Ascending aorta (tissue), 2 donors: Measurements from ENCODE around the gene DMKN. TPM values are rescaled to one million over a fixed set of nuclear protein-coding genes. Genes with fewer than 3 reads are reported as not detected.

Experiments
- DNase-seq, 2 donors: peaks; one replicate each; pipeline ENCODE4 v3.0.0-alpha.2; 2019; ENCODE audit warnings: low spot score in 2 of 2
- H3K27ac ChIP-seq, 2 donors: fragments of 200-600 bp; sonication (generic); one replicate each; pipeline ENCODE4 v1.5.1; 2016 to 2017; ENCODE audit warnings: mild to moderate bottlenecking in 1 of 2
- H3K27me3 ChIP-seq: fragments of 200-600 bp; sonication (generic); one replicate; pipeline ENCODE4 v1.5.1; 2017
- H3K36me3 ChIP-seq, 2 donors: fragments of 200-600 bp; sonication (generic); one replicate each; pipeline ENCODE4 v1.5.1; 2016
- H3K4me1 ChIP-seq, 2 donors: fragments of 200-600 bp; sonication (generic); one replicate each; pipeline ENCODE4 v1.5.1; 2016 to 2017; ENCODE audit warnings: mild to moderate bottlenecking in 1 of 2
- H3K4me3 ChIP-seq, 2 donors: fragments of 200-600 bp; sonication (generic); one replicate each; pipeline ENCODE4 v1.5.1; 2016 to 2017; ENCODE audit warnings: mild to moderate bottlenecking in 1 of 2
- H3K9me3 ChIP-seq, 2 donors: fragments of 200-600 bp; sonication (generic); one replicate each; pipeline ENCODE4 v1.5.1; 2016
- intact Hi-C: fragments of 100-400 bp; cut with DNase I; formaldehyde crosslinking; loops from one replicate; pipeline ENCODE4 v1.15.1; 2023
- total RNA-seq: library from RNA; depleted of rRNA; stranded (reverse); fragments of >200 nt; gene quantifications from one replicate; pipeline ENCODE4 v1.1.0, GENCODE V29; 2016
- TF ChIP-seq, protein P1 (sequence below), 3 experiments: fragments of 200-600 bp in 2 of 3; fragments of 450-650 bp in 1 of 3; sonication (generic) in 2 of 3; IDR thresholded peaks; one replicate each; pipeline ENCODE4 v1.5.1; 2016 to 2019; ENCODE audit warnings: antibody characterized with exemption in 3 of 3, mild to moderate bottlenecking in 1 of 3, moderate library complexity in 1 of 3

DMKN gene
- total RNA-seq, 1 donor from 2014 or later, result 1.7 TPM

DNA sequence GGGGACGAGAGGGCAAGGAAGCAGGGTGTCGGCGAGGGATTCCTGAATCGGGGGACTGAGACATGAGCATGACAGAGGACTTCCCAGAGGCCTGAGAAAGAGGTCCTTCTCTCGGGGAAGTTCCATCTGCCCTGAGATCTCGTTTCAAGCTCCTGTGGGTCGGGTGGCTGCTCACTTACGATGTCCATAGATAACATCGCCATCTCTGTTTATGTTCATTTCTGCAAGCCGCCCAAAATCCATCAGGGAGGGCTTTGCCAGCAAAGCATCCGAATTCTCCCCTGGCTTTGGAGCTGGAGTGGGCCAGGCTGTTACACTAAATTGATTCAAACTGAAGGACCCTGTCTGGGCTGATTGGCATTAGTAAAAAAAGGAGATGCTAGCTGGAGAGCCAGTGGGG, 5.9 kb downstream of the DMKN start:
- DNase-seq, result no peak
- Histone ChIP-seq H3K27me3 (no peaks in the 10 kb centered on the region), H3K9me3 (no peaks in the 10 kb centered on the region), H3K36me3 (no peaks in the 10 kb centered on the region), H3K4me1 (no peaks in the 10 kb centered on the region), H3K4me3 (no peak overlapping the region), H3K27ac (no peak overlapping the region)
- intact Hi-C loops, result loop anchor here (10.0 kb wide), 1 partner anchor 443 kb away; no protein-coding TSS in a partner anchor
- TF ChIP-seq, protein P1, sequence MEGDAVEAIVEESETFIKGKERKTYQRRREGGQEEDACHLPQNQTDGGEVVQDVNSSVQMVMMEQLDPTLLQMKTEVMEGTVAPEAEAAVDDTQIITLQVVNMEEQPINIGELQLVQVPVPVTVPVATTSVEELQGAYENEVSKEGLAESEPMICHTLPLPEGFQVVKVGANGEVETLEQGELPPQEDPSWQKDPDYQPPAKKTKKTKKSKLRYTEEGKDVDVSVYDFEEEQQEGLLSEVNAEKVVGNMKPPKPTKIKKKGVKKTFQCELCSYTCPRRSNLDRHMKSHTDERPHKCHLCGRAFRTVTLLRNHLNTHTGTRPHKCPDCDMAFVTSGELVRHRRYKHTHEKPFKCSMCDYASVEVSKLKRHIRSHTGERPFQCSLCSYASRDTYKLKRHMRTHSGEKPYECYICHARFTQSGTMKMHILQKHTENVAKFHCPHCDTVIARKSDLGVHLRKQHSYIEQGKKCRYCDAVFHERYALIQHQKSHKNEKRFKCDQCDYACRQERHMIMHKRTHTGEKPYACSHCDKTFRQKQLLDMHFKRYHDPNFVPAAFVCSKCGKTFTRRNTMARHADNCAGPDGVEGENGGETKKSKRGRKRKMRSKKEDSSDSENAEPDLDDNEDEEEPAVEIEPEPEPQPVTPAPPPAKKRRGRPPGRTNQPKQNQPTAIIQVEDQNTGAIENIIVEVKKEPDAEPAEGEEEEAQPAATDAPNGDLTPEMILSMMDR (IDR thresholded peaks at IDR 0.05), result no peak

DNA sequence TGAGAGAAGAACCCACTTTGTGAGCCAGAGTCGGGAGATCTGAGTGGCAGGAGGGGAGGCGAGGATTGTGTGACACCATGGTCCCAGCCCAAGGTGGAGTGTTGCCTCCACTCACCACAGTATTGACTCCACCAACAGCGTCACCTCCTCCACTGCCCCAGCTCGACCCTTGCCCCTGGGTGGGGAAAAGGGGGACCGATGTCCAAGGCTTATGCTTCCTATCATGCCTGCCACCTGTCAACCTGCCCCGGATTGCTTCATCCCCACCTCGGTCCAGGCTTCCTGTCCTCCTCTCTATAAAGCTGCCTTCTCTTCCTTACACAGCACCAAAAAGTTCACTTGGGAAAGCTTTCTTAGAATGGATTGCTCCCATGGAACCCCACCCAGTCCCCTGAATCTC, 7.4 kb downstream of the DMKN start:
- H3K27me3 ChIP-seq, result no peaks in the 10 kb centered on the region

DNA sequence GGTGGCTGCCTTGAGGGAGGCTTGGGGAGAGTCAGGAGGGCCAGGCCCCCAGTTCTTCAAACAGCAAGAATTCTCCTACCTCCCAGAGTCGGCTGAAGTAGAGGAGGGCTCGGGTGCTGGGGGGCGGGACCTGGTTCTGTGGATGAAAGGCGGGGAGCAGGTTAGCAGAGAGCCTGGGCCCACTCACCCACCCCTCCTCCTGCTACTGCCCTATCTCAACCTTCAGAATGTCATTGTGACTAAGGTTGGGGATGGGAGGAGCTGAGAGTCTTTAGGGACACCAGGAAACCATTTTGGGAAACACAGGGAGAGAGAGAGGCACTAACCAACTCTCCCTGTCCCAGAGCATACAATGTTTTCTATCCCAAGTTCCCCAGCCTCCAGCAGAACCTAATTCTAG, 10.7 kb downstream of the DMKN start:
- peaks cover 0 to 3% of the 10 kb centered on the region in 2 donors for H3K36me3 ChIP-seq
- H3K27ac ChIP-seq, result no peak overlapping the region
- no peak overlapping the region for H3K4me3 ChIP-seq
- H3K4me1 ChIP-seq, result no peaks in the 10 kb centered on the region
- TF ChIP-seq, protein P1 (IDR thresholded peaks at IDR 0.05), result no peak
- H3K9me3 ChIP-seq, result no peaks in the 10 kb centered on the region
- intact Hi-C loops, result loop anchor here (10.0 kb wide), 1 partner anchor 438 kb away; no protein-coding TSS in a partner anchor
- H3K27me3 ChIP-seq, result no peaks in the 10 kb centered on the region
- DNase-seq, result no peak

More for the DNA sequence above, 7.4 kb downstream of the DMKN start:
- TF ChIP-seq, protein P1 (IDR thresholded peaks at IDR 0.05), result no peak
- DNase-seq, result no peak
- no peaks in the 10 kb centered on the region for H3K36me3 ChIP-seq
- no peak overlapping the region for H3K27ac ChIP-seq
- H3K9me3 ChIP-seq, result no peaks in the 10 kb centered on the region
- no peak overlapping the region for H3K4me3 ChIP-seq
- intact Hi-C loops, result loop anchor here (10.0 kb wide), 1 partner anchor 441 kb away; no protein-coding TSS in a partner anchor
- H3K4me1 ChIP-seq, result no peaks in the 10 kb centered on the region

DNA sequence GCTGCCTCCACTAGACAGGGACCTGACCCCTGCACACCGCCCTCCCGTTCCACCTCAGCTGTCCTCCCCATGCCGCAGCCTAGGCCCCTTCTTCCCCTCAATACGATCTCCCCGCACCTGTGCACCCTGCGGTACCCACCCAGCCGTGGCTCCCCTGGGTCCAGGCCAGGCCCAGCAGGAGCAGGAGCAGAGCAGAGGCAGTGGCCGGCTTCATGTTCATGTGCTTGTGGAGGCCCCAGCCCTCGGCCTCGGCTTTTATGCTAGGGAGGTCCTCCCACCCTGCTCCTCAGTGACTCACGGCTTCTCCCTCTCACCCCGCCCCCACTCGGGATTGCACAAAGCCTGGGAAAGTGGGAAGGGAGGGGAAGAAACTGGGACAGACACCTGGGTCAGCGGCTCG, 11.8 kb downstream of the DMKN start:
- no peaks in the 10 kb centered on the region for H3K9me3 ChIP-seq
- no peak for DNase-seq
- no peak overlapping the region for H3K27ac ChIP-seq
- H3K27me3 ChIP-seq, result no peaks in the 10 kb centered on the region
- TF ChIP-seq, protein P1 (IDR thresholded peaks at IDR 0.05), result no peak
- intact Hi-C loops, result loop anchor here (10.0 kb wide), 1 partner anchor 437 kb away; no protein-coding TSS in a partner anchor
- H3K4me3 ChIP-seq, result no peak overlapping the region
- H3K4me1 ChIP-seq, result no peaks in the 10 kb centered on the region
- H3K36me3 ChIP-seq, result peaks cover 0 to 3% of the 10 kb centered on the region in 2 donors

DNA sequence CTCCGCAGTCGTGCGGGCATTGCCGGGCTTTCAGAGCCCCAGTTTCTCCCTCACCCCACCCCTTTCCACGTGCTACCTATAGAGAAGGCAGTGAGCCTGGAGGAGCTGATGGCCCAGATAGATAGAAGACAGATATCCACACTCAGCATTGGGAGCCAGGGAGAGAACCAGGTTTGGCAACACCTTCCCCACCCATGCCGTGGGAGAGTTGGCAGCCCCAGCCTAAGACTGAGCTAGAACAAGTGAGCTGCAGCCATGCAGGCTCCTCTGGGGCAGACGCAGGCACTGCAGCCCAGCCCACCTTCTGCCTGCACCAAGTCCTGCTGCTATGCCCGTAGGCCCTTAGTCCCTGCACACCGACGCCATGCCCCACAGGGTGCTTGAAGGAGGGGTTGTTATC, 12.8 kb downstream of the DMKN start:
- peaks cover 0 to 3% of the 10 kb centered on the region in 2 donors for H3K36me3 ChIP-seq
- no peaks in the 10 kb centered on the region for H3K9me3 ChIP-seq
- H3K4me1 ChIP-seq, result no peaks in the 10 kb centered on the region
- H3K27ac ChIP-seq, result no peak overlapping the region
- no peak for DNase-seq
- no peak overlapping the region for H3K4me3 ChIP-seq
- intact Hi-C loops, result loop anchor here (10.0 kb wide), 1 partner anchor 436 kb away; no protein-coding TSS in a partner anchor
- TF ChIP-seq, protein P1 (IDR thresholded peaks at IDR 0.05), result no peak
- no peaks in the 10 kb centered on the region for H3K27me3 ChIP-seq
